Trophoblast cell (in vitro differentiated cells and primary cell): ENCODE measurements around the gene ZBTB7C.

Experiments
- DNase-seq, 2 donors: peaks; one replicate each; pipeline ENCODE4 v3.0.0-alpha.2; 2016
- H2AFZ ChIP-seq: 2 replicates; pipeline ENCODE4 v1.6.1; 2013; ENCODE audit warnings: low read length, moderate library complexity, mild to moderate bottlenecking; ENCODE audit not compliant: insufficient read depth, poor library complexity
- H2AK5ac ChIP-seq: 2 replicates; pipeline ENCODE4 v1.6.1; 2013; ENCODE audit warnings: mild to moderate bottlenecking, low read length
- H2BK120ac ChIP-seq: 2 replicates; pipeline ENCODE4 v1.6.1; 2013; ENCODE audit warnings: low read length, mild to moderate bottlenecking, moderate library complexity; ENCODE audit not compliant: insufficient read depth, poor library complexity
- H2BK12ac ChIP-seq: 2 replicates; pipeline ENCODE4 v1.6.1; 2013; ENCODE audit warnings: mild to moderate bottlenecking, low read length, moderate library complexity
- H2BK5ac ChIP-seq: 2 replicates; pipeline ENCODE4 v1.6.1; 2013; ENCODE audit warnings: low read length, low read depth, moderate library complexity, mild to moderate bottlenecking; ENCODE audit not compliant: poor library complexity
- H3K14ac ChIP-seq: 2 replicates; pipeline ENCODE4 v1.6.1; 2013; ENCODE audit warnings: mild to moderate bottlenecking, low read length
- H3K18ac ChIP-seq: 2 replicates; pipeline ENCODE4 v1.6.1; 2013; ENCODE audit warnings: mild to moderate bottlenecking, low read length
- H3K23ac ChIP-seq: 2 replicates; pipeline ENCODE4 v1.6.1; 2013; ENCODE audit warnings: low read length
- H3K27ac ChIP-seq: 2 replicates; pipeline ENCODE4 v1.5.1; 2013; ENCODE audit warnings: low read depth, mild to moderate bottlenecking, inconsistent platforms, low read length, moderate library complexity
- H3K27me3 ChIP-seq: 2 replicates; pipeline ENCODE4 v1.6.1; 2013; ENCODE audit warnings: inconsistent platforms, mild to moderate bottlenecking, low read length, moderate library complexity; ENCODE audit not compliant: insufficient read depth
- H3K36me3 ChIP-seq, 2 experiments: 1 replicate in 1 of 2; 2 replicates in 1 of 2; pipeline ENCODE4 v1.6.1; 2013; ENCODE audit warnings: low read length in 2 of 2, mild to moderate bottlenecking in 2 of 2, moderate library complexity in 1 of 2; ENCODE audit not compliant: insufficient read depth in 2 of 2, control insufficient read depth in 1 of 2
- H3K4ac ChIP-seq: 2 replicates; pipeline ENCODE4 v1.6.1; 2013; ENCODE audit warnings: low read depth, mild to moderate bottlenecking, low read length, moderate library complexity
- H3K4me1 ChIP-seq, 2 experiments: 1 replicate in 1 of 2; 2 replicates in 1 of 2; pipeline ENCODE4 v1.6.1; 2013; ENCODE audit warnings: low read length in 2 of 2, mild to moderate bottlenecking in 2 of 2, moderate library complexity in 1 of 2; ENCODE audit not compliant: insufficient read depth in 2 of 2, control insufficient read depth in 1 of 2
- H3K4me2 ChIP-seq: 2 replicates; pipeline ENCODE4 v1.6.1; 2013; ENCODE audit warnings: inconsistent platforms, mild to moderate bottlenecking, low read length, moderate library complexity
- H3K4me3 ChIP-seq: 2 replicates; pipeline ENCODE4 v1.5.1; 2013; ENCODE audit warnings: mild to moderate bottlenecking, low read depth, low read length, inconsistent platforms
- H3K79me1 ChIP-seq: one replicate; pipeline ENCODE4 v1.6.1; 2013; ENCODE audit warnings: low read length
- H3K79me2 ChIP-seq: 2 replicates; pipeline ENCODE4 v1.6.1; 2013; ENCODE audit warnings: low read length, mild to moderate bottlenecking; ENCODE audit not compliant: control insufficient read depth, insufficient read depth, poor library complexity
- H3K9ac ChIP-seq: 2 replicates; pipeline ENCODE4 v1.6.1; 2013; ENCODE audit warnings: mild to moderate bottlenecking, low read length
- H3K9me3 ChIP-seq: 2 replicates; pipeline ENCODE4 v1.6.1; 2013; ENCODE audit warnings: low read depth, mild to moderate bottlenecking, control low read depth, inconsistent platforms, low read length; ENCODE audit not compliant: insufficient read depth
- H4K12ac ChIP-seq: 2 replicates; pipeline ENCODE4 v1.6.1; 2013; ENCODE audit warnings: low read depth, mild to moderate bottlenecking, low read length, moderate library complexity
- H4K8ac ChIP-seq: 2 replicates; pipeline ENCODE4 v1.6.1; 2013; ENCODE audit warnings: low read depth, mild to moderate bottlenecking, low read length, moderate library complexity
- H4K91ac ChIP-seq: one replicate; pipeline ENCODE4 v1.6.1; 2013; ENCODE audit warnings: low read depth, mild to moderate bottlenecking, low read length, moderate library complexity
- WGBS: extraction: QIAGEN DNeasy Blood & Tissue Kit; methylation state at CpG from one replicate; pipeline ENCODE4 v1.1.7; 2013; ENCODE audit warnings: missing lambda C conversion rate; ENCODE audit not compliant: insufficient read length, insufficient coverage; ENCODE audit errors: extremely low coverage; 5-methylcytosine and 5-hydroxymethylcytosine counted together

The ZBTB7C gene

GRCh38 chr18:48217258-48218250, 191.6 kb downstream of the ZBTB7C start:
- H2BK120ac ChIP-seq = no peak overlapping the region
- H3K4me1 ChIP-seq = peaks cover 0 to 4% of the 10 kb centered on the region in 2 experiments
- H3K27me3 ChIP-seq = no peaks in the 10 kb centered on the region
- no peak for DNase-seq
- no peak overlapping the region for H3K4me3 ChIP-seq
- H4K91ac ChIP-seq = no peak overlapping the region
- no peak overlapping the region for H2BK12ac ChIP-seq
- no peaks in the 10 kb centered on the region for H3K79me1 ChIP-seq
- H2BK5ac ChIP-seq = no peak overlapping the region
- H3K14ac ChIP-seq = no peak overlapping the region
- H4K12ac ChIP-seq = no peak overlapping the region
- no peak overlapping the region for H3K23ac ChIP-seq
- H2AFZ ChIP-seq = no peak overlapping the region
- H3K36me3 ChIP-seq = no peaks in the 10 kb centered on the region
- no peak overlapping the region for H3K9ac ChIP-seq
- peaks cover 6% of the 10 kb centered on the region for H3K9me3 ChIP-seq
- H3K4me2 ChIP-seq = no peak overlapping the region
- no peak overlapping the region for H3K4ac ChIP-seq
- no peak overlapping the region for H3K18ac ChIP-seq
- H3K79me2 ChIP-seq = no peaks in the 10 kb centered on the region
- WGBS = no CpG with 5 or more reads among the region's 15 CpGs
- no peak overlapping the region for H2AK5ac ChIP-seq
- no peak overlapping the region for H3K27ac ChIP-seq
- no peak overlapping the region for H4K8ac ChIP-seq

GRCh38 chr18:48216639-48217257, 192.4 kb downstream of the ZBTB7C start:
- Histone ChIP-seq H3K18ac (no peak overlapping the region), H3K36me3 (no peaks in the 10 kb centered on the region), H3K4me1 (peaks cover 0 to 4% of the 10 kb centered on the region in 2 experiments), H3K79me1 (no peaks in the 10 kb centered on the region), H2AFZ (no peak overlapping the region), H3K27me3 (no peaks in the 10 kb centered on the region), H2AK5ac (no peak overlapping the region), H3K14ac (no peak overlapping the region), H3K23ac (no peak overlapping the region), H3K27ac (no peak overlapping the region), H3K9ac (no peak overlapping the region), H4K91ac (no peak overlapping the region), H4K8ac (no peak overlapping the region), H2BK5ac (no peak overlapping the region), H2BK120ac (no peak overlapping the region), H3K4me3 (no peak overlapping the region), H4K12ac (no peak overlapping the region), H3K79me2 (no peaks in the 10 kb centered on the region), H3K4me2 (no peak overlapping the region), H2BK12ac (no peak overlapping the region), H3K4ac (no peak overlapping the region), H3K9me3 (peaks cover 6% of the 10 kb centered on the region)
- DNase-seq = no peak
- WGBS = no CpG with 5 or more reads among the region's 9 CpGs

GRCh38 chr18:48215876-48216638, 193.1 kb downstream of the ZBTB7C start:
- Histone ChIP-seq H3K9me3 (peaks cover 6% of the 10 kb centered on the region), H2BK12ac (no peak overlapping the region), H4K12ac (no peak overlapping the region), H3K4me2 (no peak overlapping the region), H3K79me2 (no peaks in the 10 kb centered on the region), H2AFZ (no peak overlapping the region), H2BK120ac (no peak overlapping the region), H3K18ac (no peak overlapping the region), H2AK5ac (no peak overlapping the region), H3K79me1 (no peaks in the 10 kb centered on the region), H3K4ac (no peak overlapping the region), H3K27me3 (no peaks in the 10 kb centered on the region), H2BK5ac (no peak overlapping the region), H3K23ac (no peak overlapping the region), H4K91ac (no peak overlapping the region), H3K4me3 (no peak overlapping the region), H3K36me3 (no peaks in the 10 kb centered on the region), H3K4me1 (peaks cover 0 to 4% of the 10 kb centered on the region in 2 experiments), H3K27ac (no peak overlapping the region), H4K8ac (no peak overlapping the region), H3K14ac (no peak overlapping the region), H3K9ac (no peak overlapping the region)
- WGBS = no CpG with 5 or more reads among the region's 9 CpGs
- peak; percentile 37 to 83 for DNase-seq

DNA sequence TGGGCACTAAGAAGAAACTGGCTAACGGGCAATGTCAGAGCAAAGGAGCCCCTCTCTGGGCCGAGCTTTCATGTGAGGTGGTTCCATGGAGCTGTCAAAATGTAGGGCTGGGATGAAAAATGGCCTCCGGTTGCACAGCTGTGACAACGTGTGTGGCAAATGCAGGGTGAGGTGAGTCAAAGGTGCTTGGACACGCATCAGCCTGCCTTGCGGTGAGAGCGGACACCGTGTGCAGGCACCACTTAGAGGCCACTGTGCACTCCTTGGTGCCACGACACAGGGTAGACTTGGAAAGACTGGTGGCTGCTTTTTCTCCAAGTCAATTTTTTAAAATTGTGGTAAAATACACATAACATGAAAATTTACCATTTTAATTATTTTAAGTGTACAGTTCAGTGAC, 195.4 kb downstream of the ZBTB7C start:
- Histone ChIP-seq H3K14ac (no peak overlapping the region), H3K23ac (no peak overlapping the region), H3K27ac (no peak overlapping the region), H3K4me2 (no peak overlapping the region), H3K79me1 (no peaks in the 10 kb centered on the region), H2BK12ac (no peak overlapping the region), H3K9me3 (peaks cover 6% of the 10 kb centered on the region), H3K79me2 (no peaks in the 10 kb centered on the region), H4K8ac (no peak overlapping the region), H4K12ac (no peak overlapping the region), H3K4me3 (no peak overlapping the region), H3K36me3 (no peaks in the 10 kb centered on the region), H2AFZ (no peak overlapping the region), H3K4me1 (peaks cover 0 to 4% of the 10 kb centered on the region in 2 experiments), H3K9ac (no peak overlapping the region), H3K4ac (no peak overlapping the region), H2BK5ac (no peak overlapping the region), H3K27me3 (no peaks in the 10 kb centered on the region), H3K18ac (no peak overlapping the region), H4K91ac (no peak overlapping the region), H2BK120ac (no peak overlapping the region), H2AK5ac (no peak overlapping the region)
- DNase-seq = no peak
- no CpG with 5 or more reads among the region's 9 CpGs for WGBS
